T-helper 1 cell treated with Interleukin-12 subunit alpha and Interleukin-12 subunit beta and Interleukin-4 antibody, amounts not matched to agents 30 μg/mL and 1 μg/mL, for 36 hours (primary cell): ENCODE results near the gene ZBTB24.
A peak's percentile ranks its signal among the peaks of the same experiment; 100 is the strongest.
"Not testable (repeated sequence)": the region's sequence is repeated elsewhere in the genome, so short reads cannot be mapped to it uniquely, and the experiment has no call there.

Experiments used
- H3K27ac Mint-ChIP-seq: one replicate; pipeline ENCODE4 v1.8.0; 2021; ENCODE audit warnings: mild to moderate bottlenecking, mixed read lengths
- H3K27me3 Mint-ChIP-seq: one replicate; pipeline ENCODE4 v1.8.0; 2021; ENCODE audit warnings: low read depth, mixed read lengths
- H3K36me3 Mint-ChIP-seq: one replicate; pipeline ENCODE4 v1.8.0; 2021; ENCODE audit warnings: low read depth, mixed read lengths
- H3K4me1 Mint-ChIP-seq: one replicate; pipeline ENCODE4 v1.8.0; 2021; ENCODE audit warnings: low read depth, mixed read lengths
- H3K4me3 Mint-ChIP-seq: one replicate; pipeline ENCODE4 v1.8.0; 2021; ENCODE audit warnings: mild to moderate bottlenecking, moderate library complexity, mixed read lengths
- H3K9me3 Mint-ChIP-seq: one replicate; pipeline ENCODE4 v1.8.0; 2021; ENCODE audit warnings: mixed read lengths

The ZBTB24 gene

GRCh38 chr6:109469591-109470189, 13.3 kb downstream of the ZBTB24 start:
- peak overlapping the region; percentile 42 for H3K27ac Mint-ChIP-seq
- H3K36me3 Mint-ChIP-seq = peaks cover 81% of the 10 kb centered on the region
- H3K4me1 Mint-ChIP-seq = peaks cover 56% of the 10 kb centered on the region
- H3K4me3 Mint-ChIP-seq = no peak overlapping the region
- no peaks in the 10 kb centered on the region for H3K9me3 Mint-ChIP-seq
- H3K27me3 Mint-ChIP-seq = no peaks in the 10 kb centered on the region

GRCh38 chr6:109467696-109468095, 15.3 kb downstream of the ZBTB24 start:
- Mint-ChIP-seq H3K27ac (no peak overlapping the region), H3K27me3 (no peaks in the 10 kb centered on the region), H3K9me3 (no peaks in the 10 kb centered on the region), H3K36me3 (peaks cover 77% of the 10 kb centered on the region), H3K4me1 (peaks cover 49% of the 10 kb centered on the region), H3K4me3 (no peak overlapping the region)

GRCh38 chr6:109466212-109466923, 16.7 kb downstream of the ZBTB24 start:
- Mint-ChIP-seq H3K9me3 (no peaks in the 10 kb centered on the region), H3K4me3 (no peak overlapping the region), H3K36me3 (peaks cover 74% of the 10 kb centered on the region), H3K4me1 (peaks cover 44% of the 10 kb centered on the region), H3K27me3 (no peaks in the 10 kb centered on the region), H3K27ac (no peak overlapping the region)

- H3K9me3 Mint-ChIP-seq = no peaks in the 10 kb centered on the region
- peaks cover 41% of the 10 kb centered on the region for H3K4me1 Mint-ChIP-seq
- peaks cover 74% of the 10 kb centered on the region for H3K36me3 Mint-ChIP-seq
- no peaks in the 10 kb centered on the region for H3K27me3 Mint-ChIP-seq
- H3K4me3 Mint-ChIP-seq = no peak overlapping the region
- H3K27ac Mint-ChIP-seq = no peak overlapping the region
Observed at GRCh38 chr6:109465772-109466171, 17.2 kb downstream of the ZBTB24 start.

GRCh38 chr6:109461733-109462526, 21.1 kb downstream of the ZBTB24 start:
- Mint-ChIP-seq H3K27me3 (no peaks in the 10 kb centered on the region), H3K36me3 (peaks cover 42% of the 10 kb centered on the region), H3K9me3 (no peaks in the 10 kb centered on the region), H3K4me3 (no peak overlapping the region), H3K27ac (peak overlapping the region; percentile 24), H3K4me1 (peaks cover 47% of the 10 kb centered on the region)

GRCh38 chr6:109461205-109461604, 21.8 kb downstream of the ZBTB24 start:
- not testable (repeated sequence) for H3K27me3 Mint-ChIP-seq, H3K4me3 Mint-ChIP-seq, H3K27ac Mint-ChIP-seq, H3K9me3 Mint-ChIP-seq
- peaks cover 51% of the 10 kb centered on the region for H3K4me1 Mint-ChIP-seq
- H3K36me3 Mint-ChIP-seq = peaks cover 38% of the 10 kb centered on the region

GRCh38 chr6:109460161-109460829, 22.7 kb downstream of the ZBTB24 start:
- Mint-ChIP-seq H3K4me1 (peaks cover 47% of the 10 kb centered on the region), H3K27ac (peak overlapping the region; percentile 19), H3K4me3 (no peak overlapping the region), H3K27me3 (no peaks in the 10 kb centered on the region), H3K36me3 (peaks cover 29% of the 10 kb centered on the region), H3K9me3 (no peaks in the 10 kb centered on the region)

- Mint-ChIP-seq H3K36me3 (peaks cover 23% of the 10 kb centered on the region), H3K4me1 (peaks cover 50% of the 10 kb centered on the region), H3K4me3 (peak overlapping the region; percentile 26), H3K27me3 (no peaks in the 10 kb centered on the region), H3K9me3 (no peaks in the 10 kb centered on the region), H3K27ac (peak overlapping the region; percentile 82)
Observed at GRCh38 chr6:109458774-109459531, 24.1 kb downstream of the ZBTB24 start.

- Mint-ChIP-seq H3K4me1 (peaks cover 52% of the 10 kb centered on the region), H3K9me3 (no peaks in the 10 kb centered on the region), H3K36me3 (peaks cover 24% of the 10 kb centered on the region), H3K4me3 (no peak overlapping the region), H3K27me3 (no peaks in the 10 kb centered on the region), H3K27ac (peak overlapping the region; percentile 55)
Observed at GRCh38 chr6:109457562-109457996, 25.4 kb downstream of the ZBTB24 start.

- peak overlapping the region; percentile 49 for H3K4me3 Mint-ChIP-seq
- no peaks in the 10 kb centered on the region for H3K27me3 Mint-ChIP-seq
- H3K4me1 Mint-ChIP-seq = peaks cover 52% of the 10 kb centered on the region
- peaks cover 19% of the 10 kb centered on the region for H3K36me3 Mint-ChIP-seq
- H3K27ac Mint-ChIP-seq = peak overlapping the region; percentile 55
- no peaks in the 10 kb centered on the region for H3K9me3 Mint-ChIP-seq
Observed at GRCh38 chr6:109456710-109457561, 26.1 kb downstream of the ZBTB24 start.

- Mint-ChIP-seq H3K9me3 (no peaks in the 10 kb centered on the region), H3K27me3 (no peaks in the 10 kb centered on the region), H3K4me3 (peak overlapping the region; percentile 49), H3K27ac (peak overlapping the region; percentile 26), H3K4me1 (peaks cover 52% of the 10 kb centered on the region), H3K36me3 (peaks cover 16% of the 10 kb centered on the region)
Observed at GRCh38 chr6:109456111-109456583, 26.9 kb downstream of the ZBTB24 start.

- H3K27ac Mint-ChIP-seq = peak within 1 kb of the TSS; percentile 95
Observed at GRCh38 chr6:109455437-109456110, 27.4 kb downstream of the ZBTB24 start, which contains the start of gene MICAL1. Gene MICAL1, minus strand, starts transcription at chr6:109455772. Its CDS starts 1,576 bp downstream, at chr6:109454196.

More at GRCh38 chr6:109455437-109456110, 27.4 kb downstream of the ZBTB24 start, which contains the start of gene MICAL1:
- H3K36me3 Mint-ChIP-seq = peaks cover 17% of the 10 kb centered on the region
- H3K9me3 Mint-ChIP-seq = no peaks in the 10 kb centered on the region
- no peaks in the 10 kb centered on the region for H3K27me3 Mint-ChIP-seq
- peak within 1 kb of the TSS; percentile 97 for H3K4me3 Mint-ChIP-seq
- peaks cover 54% of the 10 kb centered on the region for H3K4me1 Mint-ChIP-seq
